Fibroblast of villous mesenchyme (primary cell): ENCODE measurements around the gene SLC51A. TPM values are rescaled to one million over a fixed set of nuclear protein-coding genes. Genes with fewer than 3 reads are reported as not detected.

Experiments
- DNase-seq: peaks from one replicate; pipeline ENCODE4 v3.0.0-alpha.2; 2010; ENCODE audit warnings: low read depth
- H3K4me3 ChIP-seq: 2 replicates; pipeline ENCODE4 v1.5.1; 2011; ENCODE audit warnings: low read depth, mild to moderate bottlenecking, low read length
- CTCF ChIP-seq: IDR thresholded peaks from 2 replicates; pipeline ENCODE4 v1.5.1; 2012; ENCODE audit warnings: low read depth, mild to moderate bottlenecking, low read length; ENCODE audit not compliant: insufficient read depth
- total RNA-seq: library from RNA; depleted of rRNA; stranded (reverse); fragments of >200 nt; gene quantifications from 2 replicates; pipeline ENCODE4 v1.2.3, GENCODE V29; 2012

SLC51A gene
- total RNA-seq, 1 donor = not detected

- TF ChIP-seq CTCF = no peak
- DNase-seq = no peak
- no peak overlapping the region for H3K4me3 ChIP-seq
Measured at GRCh38 chr3:196184881-196185280, 31.5 kb upstream of the SLC51A start.

DNA sequence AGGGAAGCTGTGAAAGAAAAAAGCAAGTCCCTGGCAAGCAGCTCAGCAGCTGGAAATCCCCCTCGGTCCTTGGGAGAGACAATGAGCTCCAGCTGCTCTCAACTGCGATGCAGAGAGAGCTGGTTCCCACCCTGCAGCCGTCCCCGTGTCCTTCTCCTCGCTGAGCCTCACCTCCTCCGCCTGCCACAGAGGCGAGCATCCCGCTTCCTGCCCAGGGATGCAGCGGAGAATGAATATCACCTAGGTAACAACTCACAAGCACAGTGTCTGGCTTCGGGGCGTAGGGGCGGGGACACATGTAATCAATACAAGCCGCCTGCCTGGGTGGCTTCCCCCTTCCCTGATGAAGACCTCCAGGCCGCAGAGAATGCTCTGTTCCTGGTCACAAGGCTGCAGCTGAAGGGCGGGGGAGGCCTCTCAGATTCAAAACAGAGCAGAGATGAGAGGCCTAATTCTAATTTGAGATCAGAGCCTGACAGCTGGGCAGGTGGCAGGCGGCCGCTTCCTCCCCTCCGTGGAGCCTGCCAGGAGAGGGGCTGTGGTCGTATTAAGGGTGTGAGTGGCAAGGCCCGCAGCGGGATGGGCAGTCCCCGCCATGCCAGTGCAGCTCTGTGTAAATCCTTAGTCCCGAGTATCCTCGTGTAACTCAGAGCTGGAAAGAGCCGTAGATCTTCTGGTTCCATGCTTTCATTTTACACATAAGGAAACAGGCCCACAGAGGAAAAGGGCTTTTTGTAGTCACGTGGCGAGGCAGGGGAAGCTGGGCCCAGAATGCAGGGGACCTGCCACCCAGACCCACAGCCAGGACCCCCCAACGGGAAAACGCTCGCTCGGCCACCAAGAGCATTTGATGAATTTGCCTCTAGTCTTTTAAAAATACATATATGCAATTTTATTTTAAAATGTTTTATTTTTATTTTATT lies 29.4 kb upstream of the SLC51A start:
- TF ChIP-seq CTCF = no peak
- no peak for DNase-seq
- H3K4me3 ChIP-seq = no peak overlapping the region

- no peak overlapping the region for H3K4me3 ChIP-seq
- no peak for DNase-seq
- no peak for TF ChIP-seq CTCF
Measured at GRCh38 chr3:196189566-196190347, 26.6 kb upstream of the SLC51A start.

GRCh38 chr3:196192036-196192523 lies 24.3 kb upstream of the SLC51A start:
- no peak overlapping the region for H3K4me3 ChIP-seq
- TF ChIP-seq CTCF = no peak
- no peak for DNase-seq

- no peak for TF ChIP-seq CTCF
- H3K4me3 ChIP-seq = no peak overlapping the region
- DNase-seq = no peak
Measured at GRCh38 chr3:196192524-196193051, 23.7 kb upstream of the SLC51A start.

- no peak overlapping the region for H3K4me3 ChIP-seq
- no peak for TF ChIP-seq CTCF
- no peak for DNase-seq
Measured at GRCh38 chr3:196193133-196193735, 23.1 kb upstream of the SLC51A start.
